NCI-H2227 (cell line): ENCODE results near the gene KRTAP10-9.
"Not testable (repeated sequence)": the region's sequence is repeated elsewhere in the genome, so short reads cannot be mapped to it uniquely, and the experiment has no call there.

ENCODE experiments used
- DNase-seq: peaks from one replicate; lab custom pipeline; 2025; ENCODE audit not compliant: unreplicated experiment; lab: John Stamatoyannopoulos, UW

Gene KRTAP10-9

DNA sequence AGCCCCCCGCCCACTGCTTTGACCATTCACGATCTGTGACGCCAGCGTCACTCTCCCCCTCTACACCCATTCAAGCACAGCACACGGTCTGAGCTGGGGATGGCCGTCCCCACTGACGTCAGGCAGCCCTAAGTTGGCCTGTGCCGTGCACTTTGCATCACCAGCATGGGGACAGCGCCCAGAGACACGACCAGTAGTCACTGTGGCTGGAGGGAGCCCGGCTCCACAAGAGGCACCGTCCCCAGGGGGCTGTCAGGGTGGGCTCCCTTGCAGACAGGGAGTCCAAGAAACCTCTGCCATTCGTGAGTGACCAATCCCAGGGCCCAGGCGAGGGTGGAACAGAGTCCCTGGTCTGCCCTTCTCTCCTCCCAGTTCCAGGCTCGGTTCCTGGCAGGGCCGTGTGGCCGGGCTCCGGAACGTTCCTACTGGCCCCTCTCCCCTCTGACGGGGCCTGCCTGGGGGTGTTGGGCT lies 12.7 kb upstream of the KRTAP10-9 start:
- no peak for DNase-seq

DNA sequence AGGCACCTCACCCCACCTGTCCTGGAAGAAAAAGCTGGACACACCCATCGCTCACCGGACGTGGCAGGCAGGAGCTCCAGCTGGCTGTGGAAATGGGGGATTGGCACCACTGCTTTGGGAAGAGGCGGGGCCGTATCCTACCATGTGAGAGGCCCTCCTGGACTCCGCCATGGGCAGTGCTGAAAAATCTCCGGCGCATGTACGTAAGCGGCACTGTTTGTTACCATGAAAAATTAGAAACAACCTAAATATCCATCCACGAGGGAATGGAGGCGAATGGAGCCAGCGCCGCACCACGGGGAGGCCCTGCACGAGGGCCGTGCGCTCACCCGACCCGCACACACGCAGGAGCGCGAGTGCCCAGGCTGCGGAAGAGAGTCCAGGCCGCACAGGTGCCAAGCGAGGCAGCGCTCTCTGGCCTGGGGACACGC lies 11.9 kb upstream of the KRTAP10-9 start:
- DNase-seq: no peak

GRCh38 chr21:44615466-44615865 lies 11.4 kb upstream of the KRTAP10-9 start:
- no peak for DNase-seq

DNA sequence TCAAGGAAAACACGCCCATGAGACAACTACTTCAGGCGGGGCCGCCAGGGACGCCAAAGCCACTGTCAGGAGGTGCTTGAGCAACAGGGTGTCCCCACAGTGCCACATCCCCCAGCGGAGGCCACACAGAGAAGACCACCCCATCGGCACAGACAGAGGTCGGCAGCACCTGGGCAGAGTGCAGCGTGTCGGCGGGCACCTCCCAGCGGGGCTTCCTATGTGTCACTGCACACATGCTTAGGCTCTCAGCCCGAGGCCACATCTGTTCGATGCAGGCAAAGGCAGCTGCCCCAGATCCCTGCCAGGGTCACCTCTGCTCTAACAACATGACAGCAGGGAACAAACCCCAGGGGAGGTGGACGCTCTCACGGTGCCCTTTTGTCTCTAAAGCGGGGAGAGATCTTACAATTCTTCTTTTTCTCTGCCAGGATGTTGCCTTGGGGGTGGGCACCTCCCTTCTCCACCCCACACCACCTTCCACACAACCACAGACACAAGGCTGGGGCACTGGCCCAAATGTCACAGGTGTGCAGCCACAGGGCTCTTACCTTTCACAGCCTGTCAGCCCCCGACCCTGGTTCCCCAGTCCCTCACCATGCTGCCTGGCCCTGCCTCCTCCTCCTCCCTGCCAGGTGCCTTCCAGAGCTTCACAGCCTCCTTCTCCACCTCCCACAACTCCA lies 10.8 kb upstream of the KRTAP10-9 start:
- no peak for DNase-seq

DNA sequence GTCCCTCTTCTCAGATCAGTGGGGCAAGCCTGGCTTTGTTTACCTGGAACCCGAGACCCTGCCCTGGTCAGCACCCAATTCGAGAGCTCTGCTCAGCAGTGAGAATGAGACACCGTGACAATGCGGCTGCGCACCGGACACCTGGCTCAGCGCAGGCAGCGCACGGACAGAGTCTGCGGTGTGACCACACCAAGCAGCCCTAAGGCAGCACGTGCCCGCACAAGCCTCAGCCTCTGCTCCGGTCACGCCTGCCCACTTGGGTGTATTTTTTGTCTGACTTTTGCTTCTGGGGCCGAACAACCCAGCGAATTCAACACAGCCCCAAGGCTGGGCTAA lies 10.3 kb upstream of the KRTAP10-9 start:
- no peak for DNase-seq

GRCh38 chr21:44617071-44617501 lies 9.8 kb upstream of the KRTAP10-9 start:
- DNase-seq: no peak

DNA sequence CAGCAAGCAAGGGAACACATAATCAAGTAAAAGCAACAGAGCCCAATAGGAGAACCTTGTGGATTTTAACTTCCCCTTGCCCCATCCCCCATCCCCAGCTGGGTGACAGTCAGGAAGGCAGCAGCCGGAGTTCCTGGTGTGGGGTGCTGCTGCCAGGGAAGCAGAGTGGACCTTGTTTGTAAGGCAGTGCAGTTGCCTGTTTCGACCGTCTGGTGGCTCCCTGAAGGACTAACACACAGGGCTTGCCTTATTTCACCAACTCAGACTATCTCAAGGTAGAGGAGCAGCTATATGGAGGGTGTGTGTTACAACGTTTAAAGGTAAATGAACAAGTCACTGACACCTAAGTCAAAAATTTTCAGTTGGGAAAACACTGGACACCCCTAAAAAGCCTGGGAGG lies 8.4 kb upstream of the KRTAP10-9 start:
- no peak for DNase-seq

DNA sequence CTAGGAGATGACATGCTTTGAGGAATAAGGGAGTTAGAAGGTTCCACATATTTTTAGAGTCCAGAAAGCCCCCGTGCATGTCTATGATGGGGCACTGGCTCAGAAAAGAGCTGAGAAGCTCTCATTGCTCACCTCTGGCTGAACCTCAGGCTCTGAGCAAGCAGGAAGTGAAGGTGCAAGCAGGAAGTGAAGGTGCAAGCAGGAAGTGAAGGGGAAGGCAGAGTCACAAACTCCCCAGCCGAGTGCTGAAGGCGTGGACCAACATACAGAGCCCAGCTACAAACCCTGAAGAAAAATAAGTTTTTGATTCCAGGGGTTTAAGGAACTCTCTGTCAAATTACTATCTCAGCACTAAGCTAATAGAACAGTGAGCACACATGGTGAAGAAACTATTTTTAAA lies 8.0 kb upstream of the KRTAP10-9 start:
- no peak for DNase-seq

DNA sequence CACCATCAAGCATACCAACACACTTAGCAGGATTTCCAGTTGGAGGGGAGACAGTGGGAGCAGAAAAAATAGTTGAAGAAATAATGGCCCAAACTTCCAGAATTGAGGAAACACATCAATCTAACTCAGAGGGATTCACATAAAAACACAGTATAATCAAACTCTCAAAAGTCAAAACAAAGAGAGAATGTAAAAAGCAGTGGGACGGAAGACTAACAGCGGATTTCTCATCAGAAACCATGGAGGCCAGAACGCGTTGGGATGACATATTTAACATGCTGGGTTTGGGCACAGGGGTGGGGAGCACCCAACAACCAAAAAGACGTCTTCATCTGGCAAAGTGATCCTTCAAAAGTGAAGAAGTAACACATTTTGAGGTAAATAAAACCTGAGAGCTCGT lies 7.0 kb upstream of the KRTAP10-9 start:
- DNase-seq: no peak

DNA sequence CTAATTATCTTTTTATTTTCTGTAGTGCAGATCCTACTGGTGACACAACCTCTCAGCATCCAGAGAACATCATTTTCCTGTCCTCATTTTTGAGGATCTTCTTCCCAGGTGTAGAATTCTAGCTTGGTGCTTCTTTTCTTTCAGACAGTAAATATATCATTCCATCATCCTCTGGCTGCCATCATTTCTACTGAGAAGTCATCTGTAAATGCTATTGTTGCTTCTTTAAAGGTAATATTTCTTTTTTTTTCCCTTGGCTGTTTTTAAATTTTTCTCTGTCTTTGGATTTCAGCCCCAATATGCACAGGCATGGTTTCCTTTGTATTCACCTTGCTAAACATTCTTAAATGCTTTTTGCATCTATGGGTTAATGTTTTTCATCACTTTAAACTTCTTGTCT lies 3.3 kb upstream of the KRTAP10-9 start:
- no peak for DNase-seq

- DNase-seq: no peak
These were observed 1.1 kb upstream of the KRTAP10-9 start for GRCh38 chr21:44625756-44626155.

- DNase-seq: no peak
These were observed 631 bp upstream of the KRTAP10-9 start for GRCh38 chr21:44626262-44626661.

DNA sequence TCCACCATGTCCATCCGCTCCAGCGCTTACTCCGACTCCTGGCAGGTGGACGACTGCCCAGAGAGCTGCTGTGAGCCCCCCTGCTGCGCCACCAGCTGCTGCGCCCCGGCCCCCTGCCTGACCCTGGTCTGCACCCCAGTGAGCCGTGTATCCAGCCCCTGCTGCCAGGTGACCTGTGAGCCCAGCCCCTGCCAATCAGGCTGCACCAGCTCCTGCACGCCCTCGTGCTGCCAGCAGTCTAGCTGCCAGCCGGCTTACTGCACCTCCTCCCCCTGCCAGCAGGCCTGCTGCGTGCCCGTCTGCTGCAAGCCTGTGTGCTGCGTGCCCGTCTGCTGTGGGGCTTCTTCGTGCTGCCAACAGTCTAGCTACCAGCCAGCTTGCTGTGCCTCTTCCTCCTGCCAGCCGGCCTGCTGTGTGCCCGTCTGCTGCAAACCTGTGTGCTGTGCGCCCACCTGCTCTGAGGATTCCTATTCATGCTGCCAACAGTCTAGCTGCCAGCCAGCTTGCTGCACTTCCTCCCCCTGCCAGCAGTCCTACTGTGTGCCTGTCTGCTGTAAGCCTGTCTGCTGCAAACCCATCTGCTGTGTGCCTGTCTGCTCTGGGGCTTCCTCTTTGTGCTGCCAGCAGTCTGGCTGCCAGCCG lies 409 bp downstream of the KRTAP10-9 start:
- DNase-seq: not testable (repeated sequence)

DNA sequence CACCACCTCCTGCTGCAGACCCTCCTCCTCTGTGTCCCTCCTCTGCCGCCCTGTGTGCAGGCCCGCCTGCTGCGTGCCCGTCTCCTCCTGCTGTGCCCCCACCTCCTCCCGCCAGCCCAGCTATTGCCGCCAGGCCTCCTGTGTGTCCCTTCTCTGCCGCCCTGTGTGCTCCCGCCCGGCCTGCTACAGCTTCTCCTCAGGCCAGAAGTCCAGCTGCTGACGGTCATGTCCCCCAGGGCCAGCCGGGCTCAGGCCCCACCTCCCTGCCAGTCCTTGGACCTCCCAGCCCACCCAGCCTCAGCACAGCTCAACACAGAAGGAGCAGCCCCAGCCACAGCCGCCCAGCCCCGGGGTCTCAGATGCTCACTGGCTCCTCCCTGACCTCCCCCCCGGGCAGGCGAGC lies 939 bp downstream of the KRTAP10-9 start:
- DNase-seq: not testable (repeated sequence)

- no peak for DNase-seq
These were observed 2.0 kb downstream of the KRTAP10-9 start for GRCh38 chr21:44628707-44629391.

DNA sequence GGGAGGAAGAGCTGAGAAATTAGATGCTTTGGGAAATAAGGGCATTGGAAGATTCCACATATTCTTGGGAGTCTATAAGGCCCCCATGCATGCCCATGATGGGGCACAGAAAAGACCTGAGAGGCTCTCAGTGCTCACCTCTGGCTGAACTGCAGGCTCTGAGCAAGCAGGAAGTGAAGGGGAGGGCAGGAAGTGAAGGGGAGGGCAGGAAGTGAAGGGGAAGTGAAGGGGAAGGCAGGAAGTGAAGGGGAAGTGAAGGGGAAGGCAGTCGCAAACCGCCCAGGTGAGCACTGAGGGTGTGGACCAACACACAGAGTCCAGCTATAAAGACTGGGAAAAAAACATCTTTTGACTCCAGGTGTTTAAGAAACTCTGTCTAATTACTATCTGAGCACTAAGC lies 3.5 kb downstream of the KRTAP10-9 start:
- DNase-seq: no peak

DNA sequence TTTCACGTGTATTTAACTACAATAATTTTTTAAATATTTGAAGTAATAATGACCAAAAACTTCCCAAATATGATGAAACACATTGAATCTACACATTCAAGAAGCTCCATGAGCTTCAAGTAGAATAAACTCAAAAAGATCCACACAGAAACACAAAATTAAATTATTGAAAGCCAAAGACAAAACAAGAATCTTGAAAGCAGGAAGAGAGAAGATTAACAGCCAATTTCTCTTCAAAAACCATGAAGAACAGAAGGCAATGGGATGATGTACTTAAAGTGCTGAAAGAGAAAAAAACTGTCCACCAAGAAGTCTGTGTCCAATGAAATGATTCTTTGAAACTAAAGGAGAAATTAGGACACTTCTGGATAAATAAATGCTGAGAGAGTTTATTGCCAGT lies 5.2 kb downstream of the KRTAP10-9 start:
- DNase-seq: no peak

- DNase-seq: no peak
These were observed 9.5 kb downstream of the KRTAP10-9 start for GRCh38 chr21:44636209-44637017.

DNA sequence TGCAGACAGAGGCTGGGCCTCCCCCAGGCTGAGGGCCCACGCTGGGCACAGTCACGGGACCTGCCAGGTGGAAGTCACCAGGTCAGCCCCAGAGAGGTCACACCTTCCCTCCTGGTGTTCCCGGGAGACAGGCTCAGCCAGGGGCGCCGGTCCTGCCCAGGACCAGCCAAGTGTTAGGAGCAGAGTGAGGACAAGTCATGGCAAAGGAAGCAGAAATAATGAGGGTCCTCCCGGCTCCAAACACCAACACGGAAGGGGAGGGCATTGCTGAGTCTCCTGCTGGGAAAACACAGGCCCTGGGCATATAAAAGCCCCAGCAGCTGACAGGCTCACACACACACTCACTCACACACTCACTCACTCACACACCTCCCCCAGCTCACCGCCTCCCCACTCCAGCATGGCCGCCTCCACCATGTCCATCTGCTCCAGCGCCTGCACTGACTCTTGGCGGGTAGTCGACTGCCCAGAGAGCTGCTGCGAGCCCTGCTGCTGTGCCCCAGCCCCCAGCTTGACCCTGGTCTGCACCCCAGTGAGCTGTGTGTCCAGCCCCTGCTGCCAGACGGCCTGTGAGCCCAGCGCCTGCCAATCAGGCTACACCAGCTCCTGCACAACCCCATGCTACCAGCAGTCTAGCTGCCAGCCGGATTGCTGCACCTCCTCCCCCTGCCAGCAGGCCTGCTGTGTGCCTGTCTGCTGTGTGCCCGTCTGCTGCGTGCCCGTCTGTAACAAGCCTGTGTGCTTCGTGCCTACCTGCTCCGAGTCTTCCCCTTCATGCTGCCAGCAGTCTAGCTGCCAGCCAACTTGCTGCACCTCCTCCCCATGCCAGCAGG lies 10.3 kb downstream of the KRTAP10-9 start, which contains the start of gene KRTAP10-10:
KRTAP10-10 (plus strand) TSS at position 339 of the 833 bp plus-strand sequence; CDS start at position 401, 62 bp downstream.
- DNase-seq: peak; percentile 66

- DNase-seq: not testable (repeated sequence)
These were observed 11.0 kb downstream of the KRTAP10-9 start for GRCh38 chr21:44637851-44638348.
